Medulla oblongata (tissue), 1 donor: ENCODE results near the gene KHDRBS2.

ENCODE experiments used
- DNase-seq: peaks from one replicate; pipeline ENCODE4 v3.0.0-alpha.2; 2015; ENCODE audit errors: extremely low spot score

Gene KHDRBS2

GRCh38 chr6:62285612-62286469, at the start of gene KHDRBS2:
Gene KHDRBS2 (minus strand): TSS chr6:62286225.
- DNase-seq = peak; percentile 90

DNA sequence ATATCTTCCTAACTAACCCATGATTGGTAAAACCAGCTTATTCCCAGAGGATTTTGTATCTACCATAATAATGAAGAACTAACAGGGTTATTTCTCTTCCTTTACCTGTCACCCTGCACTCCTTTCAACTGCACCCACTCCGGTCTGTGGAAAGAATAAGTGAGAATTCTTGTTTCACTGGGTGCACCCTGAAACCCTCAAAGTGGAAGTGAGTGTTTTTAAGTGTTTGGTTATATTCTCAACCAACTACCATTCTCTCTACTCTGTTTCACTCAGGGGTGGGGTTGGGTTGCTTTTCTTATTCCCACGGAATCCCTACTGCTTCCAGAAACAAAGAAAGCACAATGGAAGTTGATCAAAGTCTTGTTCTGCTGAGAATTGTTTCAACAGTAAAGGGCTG, 42.6 kb upstream of the KHDRBS2 start:
- DNase-seq = no peak

DNA sequence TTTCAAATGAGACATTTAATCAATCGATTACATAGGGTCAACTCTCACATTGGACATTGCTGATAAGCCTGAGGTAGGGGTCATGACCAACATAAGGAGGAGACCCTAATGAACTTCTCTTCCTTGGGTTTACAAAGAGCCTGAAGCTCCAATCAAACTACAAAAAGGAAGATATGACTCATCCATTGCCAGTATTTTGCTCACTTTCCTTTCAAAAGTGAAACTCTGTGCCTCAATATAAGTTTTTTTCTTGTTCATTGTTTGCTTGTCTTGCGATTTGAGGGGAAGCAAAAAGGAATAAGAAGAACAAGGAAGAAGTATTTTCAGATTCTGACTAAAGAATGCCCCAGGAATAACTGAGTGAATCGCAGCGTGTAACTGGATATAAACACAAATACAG, 38.8 kb upstream of the KHDRBS2 start:
- DNase-seq = no peak

DNA sequence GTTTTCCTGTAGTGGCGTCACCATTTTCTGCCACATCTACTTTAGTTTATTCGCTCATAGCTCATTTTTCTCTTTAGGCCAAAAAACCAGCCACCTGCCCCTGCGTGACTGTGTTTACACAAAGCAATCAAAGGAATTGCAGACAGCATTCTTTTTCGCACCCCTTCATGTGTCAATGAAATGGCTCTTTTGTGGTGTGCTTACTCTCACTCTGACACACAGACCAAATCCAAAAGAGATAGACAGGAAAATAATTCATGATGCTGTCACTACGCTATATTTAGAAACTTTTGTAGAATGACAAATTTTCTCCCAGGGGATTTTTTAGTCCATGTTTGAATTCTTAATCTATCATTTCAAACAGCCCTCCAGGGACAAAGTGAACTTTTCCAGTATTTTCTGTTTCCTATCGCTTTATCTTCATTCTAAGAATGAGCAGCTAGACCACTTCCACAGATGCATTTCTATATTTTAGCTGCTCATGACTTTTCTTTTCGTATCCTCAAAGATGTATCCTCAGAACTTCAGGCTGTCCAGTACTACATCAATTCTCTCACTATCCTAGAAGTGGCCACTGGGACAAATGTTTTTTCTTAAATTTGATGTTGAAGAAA, 37.9 kb upstream of the KHDRBS2 start:
- DNase-seq = no peak

DNA sequence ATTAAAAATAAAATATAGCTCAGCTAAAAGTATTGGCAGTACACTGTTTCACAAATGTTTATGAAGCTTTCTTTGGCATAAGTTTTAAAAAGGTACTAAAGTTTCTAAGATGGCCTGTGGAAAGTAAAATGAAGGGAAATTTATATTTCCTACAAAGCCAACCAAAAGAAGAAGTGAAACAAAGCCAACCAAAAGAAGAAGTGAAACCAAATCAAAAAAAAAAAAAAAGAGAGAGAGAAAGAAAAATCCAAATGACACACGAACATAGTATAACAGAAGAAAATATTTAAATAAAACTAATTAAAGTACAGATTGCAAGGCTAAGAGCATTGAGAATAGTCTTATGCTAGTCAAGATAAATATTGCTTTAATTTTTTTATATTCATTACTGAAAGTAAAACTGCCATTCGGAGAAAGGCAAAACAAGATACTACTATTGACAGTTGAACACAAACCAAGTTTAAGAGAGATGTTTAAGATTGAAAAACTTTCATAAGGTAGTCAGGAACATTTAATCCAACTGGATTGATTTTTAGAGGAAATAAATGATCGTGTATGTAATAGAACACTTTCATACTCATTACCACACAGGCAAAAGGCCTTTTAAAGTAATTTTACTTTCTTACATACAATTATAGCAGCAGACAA, 12.8 kb upstream of the KHDRBS2 start:
- DNase-seq = no peak

DNA sequence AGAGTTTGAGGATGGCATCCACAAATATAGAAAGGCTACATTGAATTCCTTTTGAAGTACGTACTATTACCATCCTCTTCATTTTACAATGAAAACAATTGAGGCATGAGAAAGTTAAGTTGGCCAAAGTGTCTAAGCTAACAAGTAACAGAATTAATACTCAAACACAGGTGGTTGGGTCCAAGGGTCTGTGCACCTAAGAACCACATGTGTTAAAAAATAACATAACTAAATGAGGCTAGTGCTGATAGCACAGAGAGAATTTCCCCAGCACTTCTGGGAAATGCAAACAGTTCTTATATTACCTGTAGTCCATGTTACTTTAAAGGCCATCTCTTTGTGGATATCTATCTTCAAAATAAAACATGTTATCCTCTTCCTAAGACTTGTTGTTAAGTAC, 10.5 kb upstream of the KHDRBS2 start:
- no peak for DNase-seq

- no peak for DNase-seq
Observed at GRCh38 chr6:62288974-62289373, 2.9 kb upstream of the KHDRBS2 start.

GRCh38 chr6:62288562-62288961, 2.5 kb upstream of the KHDRBS2 start:
- DNase-seq = no peak

- no peak for DNase-seq
Observed at GRCh38 chr6:62286470-62286843, 432 bp upstream of the KHDRBS2 start.

- no peak for DNase-seq
Observed at GRCh38 chr6:62284725-62285124, 1.3 kb downstream of the KHDRBS2 start.

DNA sequence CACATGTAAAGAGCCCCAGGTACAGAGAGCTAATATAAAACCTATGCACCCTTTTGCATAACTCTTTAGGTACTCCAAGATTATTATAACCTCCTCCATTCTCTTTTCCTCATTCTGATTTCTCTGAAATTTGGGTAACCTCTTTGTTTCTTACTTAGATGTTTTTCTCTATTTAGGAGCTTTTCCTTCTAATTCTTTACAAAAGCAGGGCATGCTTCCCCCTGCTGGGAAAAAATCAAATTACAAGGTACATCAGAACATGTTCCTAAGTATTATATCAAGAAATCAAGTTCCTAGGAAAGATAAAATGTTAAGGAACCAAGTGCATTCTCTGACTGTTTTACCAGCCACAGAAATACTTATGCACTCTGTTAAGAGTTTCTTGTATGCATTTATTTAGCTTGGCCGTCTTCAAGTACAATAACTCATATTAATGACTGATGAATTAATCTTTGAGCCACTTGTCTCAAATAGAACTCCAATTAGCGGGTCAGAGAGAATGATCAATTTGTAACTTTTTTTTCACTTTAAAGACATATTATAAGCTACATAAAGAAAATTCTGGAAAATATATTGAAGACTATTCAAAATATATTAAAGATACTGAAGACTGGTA, 2.1 kb downstream of the KHDRBS2 start:
- DNase-seq = peak; percentile 81

- no peak for DNase-seq
Observed at GRCh38 chr6:62283365-62283764, 2.7 kb downstream of the KHDRBS2 start.

DNA sequence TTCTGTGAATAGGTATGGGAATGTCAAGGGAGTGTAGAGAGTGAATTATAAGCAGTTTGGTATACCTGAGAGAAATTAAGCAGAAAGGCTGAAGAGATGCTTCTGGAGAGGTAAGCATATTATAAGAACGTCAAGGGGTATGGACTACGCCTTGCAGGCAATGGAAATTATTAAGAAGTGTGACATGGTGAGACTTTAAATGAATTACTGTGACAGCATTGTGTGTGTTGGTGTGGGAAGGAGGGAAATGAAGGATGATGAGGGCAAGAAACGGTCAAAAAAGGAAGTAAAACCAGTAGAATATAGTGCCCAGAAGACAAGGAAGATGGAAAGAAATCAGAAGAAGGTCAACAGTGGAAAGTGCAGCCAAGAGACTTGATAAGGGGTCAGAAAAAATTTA, 5.9 kb downstream of the KHDRBS2 start:
- no peak for DNase-seq

DNA sequence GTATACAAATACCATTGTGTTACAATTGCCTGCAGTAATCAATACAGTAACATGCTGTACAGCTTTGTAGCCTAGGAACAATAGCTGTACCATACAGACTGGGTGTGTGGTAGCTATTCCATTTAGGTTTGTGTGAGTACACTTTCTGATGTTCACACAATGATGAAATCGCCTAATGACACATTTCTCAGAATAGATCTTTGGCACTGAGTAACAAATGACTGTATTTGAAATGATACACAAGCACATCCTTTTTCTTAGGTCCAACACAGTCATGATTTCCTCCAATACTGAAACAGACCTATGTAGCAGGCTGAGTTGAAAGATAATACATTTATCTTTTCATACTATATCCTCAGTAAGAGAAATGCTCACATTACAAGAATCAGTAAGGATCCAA, 13.9 kb downstream of the KHDRBS2 start:
- DNase-seq = no peak

- DNase-seq = no peak
Observed at GRCh38 chr6:62265906-62266525, 20.0 kb downstream of the KHDRBS2 start.

GRCh38 chr6:62262283-62262682, 23.7 kb downstream of the KHDRBS2 start:
- DNase-seq = no peak

GRCh38 chr6:62246087-62246486, 39.9 kb downstream of the KHDRBS2 start:
- DNase-seq = no peak

DNA sequence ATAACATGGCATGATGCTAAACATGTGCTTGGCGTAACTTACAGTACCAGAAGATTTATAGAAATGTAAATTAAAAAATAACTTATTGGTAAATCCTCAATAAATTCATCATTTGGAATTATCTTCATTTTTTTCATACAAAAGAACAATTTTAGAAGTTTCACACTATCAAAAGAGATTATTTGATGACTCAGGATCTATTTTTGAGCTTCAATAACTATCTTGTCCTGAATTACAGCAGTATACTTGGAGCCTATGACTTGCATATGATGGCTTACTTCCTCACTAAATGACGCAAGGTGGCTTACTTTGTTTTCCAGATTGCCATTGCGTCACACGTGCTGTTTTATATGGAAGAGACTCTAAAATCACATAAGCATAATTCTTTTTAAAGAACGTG, 49.2 kb downstream of the KHDRBS2 start:
- DNase-seq = no peak

DNA sequence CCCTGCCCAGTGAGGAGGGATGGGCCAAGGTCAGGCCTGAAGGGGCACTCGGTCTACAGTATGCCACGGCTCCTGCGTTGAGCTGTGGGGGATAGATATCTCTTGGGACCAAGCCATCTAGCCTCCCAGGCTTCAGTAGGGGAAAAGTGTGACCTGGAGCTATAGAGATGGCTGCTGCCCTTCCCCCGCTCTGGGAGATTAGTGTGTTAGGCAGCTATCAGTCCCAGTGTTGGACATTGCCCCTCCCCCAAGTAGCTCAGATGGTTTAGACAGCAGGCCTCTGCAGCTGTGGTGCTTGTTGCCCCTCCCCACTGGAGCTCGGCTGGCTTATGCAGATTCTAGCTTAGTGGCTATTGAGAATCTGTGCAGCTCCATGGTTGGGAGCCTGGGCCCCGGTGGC, 56.8 kb downstream of the KHDRBS2 start:
- no peak for DNase-seq

DNA sequence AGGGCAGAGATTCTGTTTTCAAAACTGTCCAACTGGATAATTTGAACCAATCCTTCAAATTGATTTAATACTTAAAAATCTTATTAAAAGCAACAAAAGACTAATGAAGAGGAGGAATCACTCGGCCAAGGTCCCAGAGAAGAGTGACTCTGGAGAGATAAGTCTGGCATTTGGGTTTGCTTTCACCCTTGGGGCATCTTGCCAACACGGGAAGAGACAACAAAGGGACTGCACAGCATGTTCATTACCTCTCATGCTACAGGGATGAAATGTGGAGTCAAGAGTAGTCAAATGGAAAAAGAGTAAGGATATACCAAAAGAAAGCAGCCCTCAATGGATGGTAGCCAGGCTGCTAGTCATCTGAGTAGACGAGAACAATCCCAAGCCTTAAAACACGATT, 68.2 kb downstream of the KHDRBS2 start:
- DNase-seq = no peak

DNA sequence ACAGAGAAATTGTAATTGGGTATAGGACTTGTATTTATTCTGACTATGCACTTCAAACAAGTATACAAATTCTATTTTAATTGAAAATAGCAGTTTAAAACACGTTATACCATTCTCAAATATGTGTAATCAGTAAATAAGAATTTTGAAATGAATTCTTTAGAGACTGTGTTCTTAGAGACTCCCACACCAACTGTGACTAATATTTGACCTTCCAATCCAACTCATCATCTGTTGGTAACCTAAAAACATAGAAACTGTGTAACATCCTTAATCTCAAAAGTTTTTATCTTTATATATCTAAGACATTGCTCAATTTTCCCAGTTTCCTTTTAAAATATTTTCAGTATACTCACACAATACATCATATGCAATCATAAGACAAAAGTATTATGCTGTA, 83.9 kb downstream of the KHDRBS2 start:
- no peak for DNase-seq

GRCh38 chr6:62192593-62192992, 93.4 kb downstream of the KHDRBS2 start:
- DNase-seq = no peak
